Measurements from ENCODE around the gene AGMO.

- TF ChIP-seq CTCF (conservative IDR thresholded peaks at IDR 0.05; ENCODE audit: low read length) (no peak), EZH2phosphoT487 (IDR thresholded peaks at IDR 0.05; ENCODE audit: borderline replicate concordance) (no peak)
These were observed 153.9 kb downstream of the AGMO start for GRCh38 chr7:15407910-15408309.

Measured in Loucy (cell line).